Measurements from ENCODE around the gene TBC1D16.
A peak's percentile ranks its signal among the peaks of the same experiment; 100 is the strongest.

TBC1D16 gene

DNA sequence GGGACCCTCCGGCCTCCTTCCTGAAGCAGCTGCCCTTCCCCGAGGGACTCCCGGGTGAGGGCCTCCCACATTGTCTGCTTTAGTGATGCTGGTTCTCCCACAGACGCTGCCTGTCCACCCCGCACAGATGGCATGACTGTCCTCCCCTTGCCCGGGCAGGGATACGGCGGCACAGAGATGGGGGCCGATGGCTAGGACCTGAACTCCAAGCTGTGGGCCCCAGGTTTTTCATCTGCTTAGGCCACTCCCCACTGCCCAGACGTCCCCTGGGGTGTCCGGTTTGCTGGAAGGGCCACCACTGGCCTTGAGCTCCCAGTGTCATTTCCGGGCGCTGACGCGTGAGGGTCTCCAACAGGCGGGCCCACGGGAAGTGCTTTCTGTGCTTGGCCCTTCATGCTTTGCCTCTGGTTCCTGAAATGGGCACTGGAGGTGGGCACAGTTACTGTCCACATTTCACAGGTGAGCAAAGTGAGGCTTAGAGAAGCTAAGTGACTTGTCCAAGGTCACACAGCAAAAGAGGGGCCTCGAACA is 109.0 kb downstream of the TBC1D16 start:
- Histone ChIP-seq H3K4me3 (replicated peaks; ENCODE audit: low read depth, low read length) (no peak overlapping the region), H3K36me3 (ENCODE audit: control insufficient read depth, insufficient read depth, low read length) (no peaks in the 10 kb centered on the region), H3K27me3 (replicated peaks; ENCODE audit: control insufficient read depth, insufficient read depth, low read length) (no peaks in the 10 kb centered on the region; the same call in none of the 2 replicates)
- TF ChIP-seq, protein P1, sequence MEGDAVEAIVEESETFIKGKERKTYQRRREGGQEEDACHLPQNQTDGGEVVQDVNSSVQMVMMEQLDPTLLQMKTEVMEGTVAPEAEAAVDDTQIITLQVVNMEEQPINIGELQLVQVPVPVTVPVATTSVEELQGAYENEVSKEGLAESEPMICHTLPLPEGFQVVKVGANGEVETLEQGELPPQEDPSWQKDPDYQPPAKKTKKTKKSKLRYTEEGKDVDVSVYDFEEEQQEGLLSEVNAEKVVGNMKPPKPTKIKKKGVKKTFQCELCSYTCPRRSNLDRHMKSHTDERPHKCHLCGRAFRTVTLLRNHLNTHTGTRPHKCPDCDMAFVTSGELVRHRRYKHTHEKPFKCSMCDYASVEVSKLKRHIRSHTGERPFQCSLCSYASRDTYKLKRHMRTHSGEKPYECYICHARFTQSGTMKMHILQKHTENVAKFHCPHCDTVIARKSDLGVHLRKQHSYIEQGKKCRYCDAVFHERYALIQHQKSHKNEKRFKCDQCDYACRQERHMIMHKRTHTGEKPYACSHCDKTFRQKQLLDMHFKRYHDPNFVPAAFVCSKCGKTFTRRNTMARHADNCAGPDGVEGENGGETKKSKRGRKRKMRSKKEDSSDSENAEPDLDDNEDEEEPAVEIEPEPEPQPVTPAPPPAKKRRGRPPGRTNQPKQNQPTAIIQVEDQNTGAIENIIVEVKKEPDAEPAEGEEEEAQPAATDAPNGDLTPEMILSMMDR (IDR thresholded peaks at IDR 0.05; ENCODE audit: insufficient read depth, low read length, poor library complexity, severe bottlenecking): no peak
- DNase-seq (ENCODE audit: extremely low read depth, insufficient read length): no peak

- no peak overlapping the region for H3K4me3 ChIP-seq (replicated peaks; ENCODE audit: low read depth, low read length)
- TF ChIP-seq, protein P1 (IDR thresholded peaks at IDR 0.05; ENCODE audit: insufficient read depth, low read length, poor library complexity, severe bottlenecking): no peak
- no peaks in the 10 kb centered on the region; the same call in none of the 2 replicates for H3K27me3 ChIP-seq (replicated peaks; ENCODE audit: control insufficient read depth, insufficient read depth, low read length)
- no peaks in the 10 kb centered on the region for H3K36me3 ChIP-seq (ENCODE audit: control insufficient read depth, insufficient read depth, low read length)
- DNase-seq (ENCODE audit: extremely low read depth, insufficient read length): no peak
These were observed 109.5 kb downstream of the TBC1D16 start for GRCh38 chr17:79926142-79926604.

- H3K36me3 ChIP-seq (ENCODE audit: control insufficient read depth, insufficient read depth, low read length): no peaks in the 10 kb centered on the region
- TF ChIP-seq, protein P1 (IDR thresholded peaks at IDR 0.05; ENCODE audit: insufficient read depth, low read length, poor library complexity, severe bottlenecking): no peak
- H3K27me3 ChIP-seq (replicated peaks; ENCODE audit: control insufficient read depth, insufficient read depth, low read length): no peaks in the 10 kb centered on the region; the same call in none of the 2 replicates
- no peak for DNase-seq (ENCODE audit: extremely low read depth, insufficient read length)
- no peak overlapping the region for H3K4me3 ChIP-seq (replicated peaks; ENCODE audit: low read depth, low read length)
These were observed 110.3 kb downstream of the TBC1D16 start for GRCh38 chr17:79925242-79925957.

- DNase-seq (ENCODE audit: extremely low read depth, insufficient read length): no peak
These were observed 111.1 kb downstream of the TBC1D16 start for GRCh38 chr17:79924639-79924976.

GRCh38 chr17:79923974-79924638 is 111.6 kb downstream of the TBC1D16 start:
- TF ChIP-seq, protein P1 (IDR thresholded peaks at IDR 0.05; ENCODE audit: insufficient read depth, low read length, poor library complexity, severe bottlenecking): peak; percentile 55
- H3K4me3 ChIP-seq (replicated peaks; ENCODE audit: low read depth, low read length): no peak overlapping the region
- no peak for DNase-seq (ENCODE audit: extremely low read depth, insufficient read length)
- H3K36me3 ChIP-seq (ENCODE audit: control insufficient read depth, insufficient read depth, low read length): no peaks in the 10 kb centered on the region
- no peaks in the 10 kb centered on the region; the same call in none of the 2 replicates for H3K27me3 ChIP-seq (replicated peaks; ENCODE audit: control insufficient read depth, insufficient read depth, low read length)

More at GRCh38 chr17:79924639-79924976, 111.1 kb downstream of the TBC1D16 start:
- H3K36me3 ChIP-seq (ENCODE audit: control insufficient read depth, insufficient read depth, low read length): no peaks in the 10 kb centered on the region
- TF ChIP-seq, protein P1 (IDR thresholded peaks at IDR 0.05; ENCODE audit: insufficient read depth, low read length, poor library complexity, severe bottlenecking): no peak
- no peak overlapping the region for H3K4me3 ChIP-seq (replicated peaks; ENCODE audit: low read depth, low read length)
- no peaks in the 10 kb centered on the region; the same call in none of the 2 replicates for H3K27me3 ChIP-seq (replicated peaks; ENCODE audit: control insufficient read depth, insufficient read depth, low read length)
